Lung (tissue), 12 donors: Measurements from ENCODE around the gene GJB2. TPM values are rescaled to one million over a fixed set of nuclear protein-coding genes. Genes with fewer than 3 reads are reported as not detected.

Experiments
- ATAC-seq: fragments of 200-7000 bp; cut with Tn5 transposase; one replicate; pipeline ENCODE4 v1.9.1; 2020; ENCODE audit warnings: moderate number of reproducible peaks; ENCODE audit not compliant: insufficient read depth, low FRiP score
- DNase-seq, 3 donors: peaks; one replicate each; pipeline ENCODE4 v3.0.0-alpha.2; 2013 to 2017
- H3K27ac ChIP-seq, 2 donors: one replicate each; pipeline ENCODE4 v1.5.1; 2013; ENCODE audit warnings: mild to moderate bottlenecking in 2 of 2, moderate library complexity in 2 of 2, control low read depth in 1 of 2, inconsistent platforms in 1 of 2, low read depth in 1 of 2, low read length in 1 of 2
- H3K27me3 ChIP-seq, 3 donors: one replicate each; pipeline ENCODE4 v1.5.1; 2013; ENCODE audit warnings: low read length in 2 of 3; ENCODE audit not compliant: control insufficient read depth in 3 of 3, insufficient read depth in 3 of 3
- H3K36me3 ChIP-seq, 4 donors: one replicate each; pipeline ENCODE4 v1.5.1; 2013; ENCODE audit warnings: low read length in 4 of 4, mild to moderate bottlenecking in 1 of 4, moderate library complexity in 1 of 4; ENCODE audit not compliant: control insufficient read depth in 4 of 4, insufficient read depth in 4 of 4
- H3K4me1 ChIP-seq, 5 donors: one replicate each; pipeline ENCODE4 v1.5.1; 2013; ENCODE audit warnings: low read length in 5 of 5, mild to moderate bottlenecking in 2 of 5, moderate library complexity in 1 of 5; ENCODE audit not compliant: control insufficient read depth in 5 of 5, insufficient read depth in 5 of 5
- H3K4me3 ChIP-seq: one replicate; pipeline ENCODE4 v1.5.1; 2013; ENCODE audit warnings: mild to moderate bottlenecking, control low read depth, moderate library complexity
- H3K9ac ChIP-seq, 2 donors: one replicate each; pipeline ENCODE4 v1.5.1; 2013; ENCODE audit warnings: low read length in 2 of 2, control low read depth in 1 of 2; ENCODE audit not compliant: insufficient read depth in 1 of 2
- H3K9me3 ChIP-seq, 4 donors: one replicate each; pipeline ENCODE4 v1.5.1; 2013; ENCODE audit warnings: low read length in 3 of 4, mild to moderate bottlenecking in 1 of 4, moderate library complexity in 1 of 4; ENCODE audit not compliant: control insufficient read depth in 4 of 4, insufficient read depth in 3 of 4
- CTCF ChIP-seq: IDR thresholded peaks from 2 replicates; pipeline ENCODE4 v1.5.1; 2012; ENCODE audit warnings: mild to moderate bottlenecking; ENCODE audit errors: control extremely low read depth, extremely low read depth
- WGBS, 2 donors: extraction: QIAGEN DNeasy Blood & Tissue Kit; methylation state at CpG; one replicate each; pipeline ENCODE4 v1.1.7; 2013; 5-methylcytosine and 5-hydroxymethylcytosine counted together
- polyA plus RNA-seq, 2 donors: library from polyadenylated mRNA; stranded (reverse); fragments of 200-250 nt; gene quantifications; one replicate each; pipeline ENCODE4 v1.2.1, GENCODE V29; 2013
- total RNA-seq, 2 donors: library from RNA; depleted of rRNA in 1 of 2; stranded (reverse); fragments of >200 nt in 1 of 2; gene quantifications; one replicate each; pipeline ENCODE4 v1.2.1, GENCODE V29; 2014 to 2021
- donor health status: control.
- donor health status: control.
- donor health status: Bipolar disorder and iron deficiency.
- donor health status: healthy.
- donor health status: DM: yes; HTN: yes; CAD: no.

The GJB2 gene
- total and polyA plus RNA-seq, 4 donors = 0.71 to 7.2 (median 1.5) TPM

GRCh38 chr13:20192158-20192835 is 441 bp downstream of the GJB2 start:
- Histone ChIP-seq H3K9ac (no peak overlapping the region), H3K4me1 (peaks cover 0 to 16% (median 12%) of the 10 kb centered on the region in 5 donors), H3K27me3 (peaks cover 0 to 65% (median 64%) of the 10 kb centered on the region in 3 donors), H3K36me3 (no peaks in the 10 kb centered on the region), H3K4me3 (peak overlapping the region; percentile 24), H3K27ac (no peak overlapping the region), H3K9me3 (no peaks in the 10 kb centered on the region)
- DNase-seq (no peak), ATAC-seq (peak; percentile 47)
- TF ChIP-seq CTCF = no peak
- whole genome bisulfite sequencing, 2 donors = 1% methylated on average over 59 to 73 of the region's 73 CpGs

GRCh38 chr13:20191311-20192157 is 1.2 kb downstream of the GJB2 start:
- peaks cover 0 to 16% (median 12%) of the 10 kb centered on the region in 5 donors for H3K4me1 ChIP-seq
- no peaks in the 10 kb centered on the region for H3K9me3 ChIP-seq
- peaks cover 0 to 59% (median 58%) of the 10 kb centered on the region in 3 donors for H3K27me3 ChIP-seq
- H3K4me3 ChIP-seq = no peak overlapping the region
- H3K36me3 ChIP-seq = no peaks in the 10 kb centered on the region
- 27 to 36% methylated on average over 24 of the region's 24 CpGs for WGBS, 2 donors
- ATAC-seq (peak; percentile 11), DNase-seq (no peak)
- no peak for TF ChIP-seq CTCF
- H3K9ac ChIP-seq = no peak overlapping the region
- H3K27ac ChIP-seq = no peak overlapping the region

GRCh38 chr13:20190481-20191310 is 2.0 kb downstream of the GJB2 start:
- Histone ChIP-seq H3K9ac (no peak overlapping the region), H3K27ac (no peak overlapping the region), H3K4me3 (no peak overlapping the region), H3K9me3 (no peaks in the 10 kb centered on the region), H3K4me1 (peaks cover 0 to 16% (median 12%) of the 10 kb centered on the region in 5 donors), H3K36me3 (no peaks in the 10 kb centered on the region), H3K27me3 (peaks cover 0 to 50% (median 49%) of the 10 kb centered on the region in 3 donors)
- DNase-seq (no peak), ATAC-seq (no peak)
- whole genome bisulfite sequencing, 2 donors = 93 to 96% methylated on average over 16 of the region's 16 CpGs
- TF ChIP-seq CTCF = no peak
